GM12872 (cell line): ENCODE data around the gene DGKD.

Experiments used
- CTCF ChIP-seq: IDR thresholded peaks from 3 replicates; pipeline ENCODE4 v1.5.1; 2011; ENCODE audit warnings: low read depth, mild to moderate bottlenecking, low read length, moderate library complexity; ENCODE audit not compliant: insufficient read depth

The DGKD gene

DNA sequence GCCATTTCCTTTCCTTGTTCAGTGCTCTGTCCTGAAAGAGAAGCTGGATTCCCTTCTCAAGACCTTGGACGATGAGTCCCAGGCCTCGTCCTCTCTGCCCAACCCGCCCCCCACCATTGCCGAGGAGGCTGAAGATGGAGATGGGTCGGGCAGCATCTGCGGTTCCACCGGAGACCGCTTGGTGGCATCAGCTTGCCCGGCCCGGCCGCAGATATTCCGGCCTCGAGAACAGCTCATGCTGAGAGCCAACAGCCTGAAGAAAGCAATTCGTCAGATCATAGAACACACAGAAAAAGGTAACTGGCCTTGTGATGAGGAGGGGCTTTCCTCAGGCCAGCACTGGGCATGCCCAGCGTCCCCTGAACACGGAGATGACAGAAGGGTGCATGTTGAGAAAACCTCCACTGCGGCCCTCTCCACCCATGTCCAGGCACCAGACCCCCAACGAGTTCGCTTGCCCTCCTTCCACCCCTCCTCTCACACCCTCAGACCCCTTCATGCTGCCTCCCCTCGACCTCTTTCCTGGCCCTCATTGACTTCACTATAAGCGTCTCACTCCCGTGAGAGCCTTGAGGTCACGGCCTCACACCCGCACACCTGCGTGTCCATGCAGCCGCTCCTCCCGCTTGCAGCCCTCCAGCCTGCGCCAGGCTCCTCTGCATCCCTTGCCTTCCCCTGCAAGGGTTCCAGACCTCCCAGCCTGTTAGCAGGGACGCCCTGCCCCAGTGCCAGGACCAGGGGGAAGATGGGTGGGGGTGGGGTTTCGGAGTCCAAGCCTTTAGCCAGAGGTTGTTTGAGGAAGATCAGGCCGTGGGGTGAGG lies 95.0 kb downstream of the DGKD start:
- TF ChIP-seq CTCF: no peak

DNA sequence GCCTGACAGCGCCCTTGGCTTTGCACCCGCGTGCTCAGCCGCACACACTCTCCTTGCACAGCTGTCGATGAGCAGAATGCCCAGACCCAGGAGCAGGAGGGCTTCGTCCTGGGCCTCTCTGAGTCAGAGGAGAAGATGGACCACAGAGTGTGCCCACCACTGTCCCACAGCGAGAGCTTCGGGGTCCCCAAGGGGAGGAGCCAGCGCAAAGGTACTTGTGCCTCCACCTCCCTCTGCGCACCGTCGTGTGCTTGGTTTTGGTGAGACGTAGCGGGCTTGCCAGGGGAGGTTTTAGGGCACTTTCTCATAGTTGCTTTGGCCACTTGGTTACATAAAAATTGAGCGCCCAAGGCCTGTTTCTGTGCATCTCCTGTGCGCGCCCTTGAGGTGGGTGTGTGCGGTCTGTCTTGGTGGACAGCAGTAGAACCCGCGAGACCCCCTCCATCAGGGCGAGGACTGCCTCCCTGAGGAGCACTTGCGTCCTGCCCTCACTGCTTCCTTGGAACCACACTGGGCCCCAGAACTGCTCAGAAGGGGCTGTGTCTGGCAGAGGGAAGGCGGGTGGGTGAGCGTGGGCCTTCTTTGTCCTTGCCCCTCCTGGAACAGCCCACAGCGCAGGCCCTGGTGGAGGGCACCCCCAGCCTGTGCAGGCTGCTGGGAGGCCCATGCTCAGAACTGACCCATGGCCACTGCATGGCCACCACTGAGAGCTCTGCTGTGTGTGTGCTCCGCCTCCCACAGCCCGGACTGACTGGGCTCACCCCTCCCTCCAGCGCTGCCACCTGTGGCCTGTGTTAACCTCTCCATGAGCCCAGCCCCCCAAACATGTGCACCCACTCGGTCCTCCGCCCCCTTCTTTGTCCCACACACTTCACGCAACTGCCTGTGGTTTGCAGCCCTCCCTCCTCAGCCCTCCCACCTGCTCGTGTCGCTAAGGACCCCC lies 95.9 kb downstream of the DGKD start:
- TF ChIP-seq CTCF: no peak

- no peak for TF ChIP-seq CTCF
Observed at GRCh38 chr2:233450864-233451575, 96.7 kb downstream of the DGKD start.

DNA sequence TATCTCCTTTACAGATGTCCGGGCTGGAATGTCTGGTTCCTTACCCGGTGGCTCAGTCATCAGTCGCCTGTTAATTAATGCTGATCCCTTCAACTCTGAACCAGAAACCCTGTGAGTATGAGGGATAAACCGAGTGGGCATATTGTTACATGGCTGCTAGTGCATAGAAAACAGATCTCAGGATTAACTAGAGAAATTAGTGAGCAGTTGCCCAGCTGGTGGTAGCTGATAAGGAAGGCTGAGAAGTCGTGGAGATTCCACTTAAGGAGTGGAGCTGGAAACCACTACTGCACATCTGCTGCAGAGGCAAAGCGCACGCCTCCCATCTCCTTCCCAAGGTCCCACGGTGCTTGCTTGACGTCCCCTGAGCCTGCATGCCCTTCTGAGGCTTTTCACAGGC lies 97.7 kb downstream of the DGKD start:
- TF ChIP-seq CTCF: no peak

DNA sequence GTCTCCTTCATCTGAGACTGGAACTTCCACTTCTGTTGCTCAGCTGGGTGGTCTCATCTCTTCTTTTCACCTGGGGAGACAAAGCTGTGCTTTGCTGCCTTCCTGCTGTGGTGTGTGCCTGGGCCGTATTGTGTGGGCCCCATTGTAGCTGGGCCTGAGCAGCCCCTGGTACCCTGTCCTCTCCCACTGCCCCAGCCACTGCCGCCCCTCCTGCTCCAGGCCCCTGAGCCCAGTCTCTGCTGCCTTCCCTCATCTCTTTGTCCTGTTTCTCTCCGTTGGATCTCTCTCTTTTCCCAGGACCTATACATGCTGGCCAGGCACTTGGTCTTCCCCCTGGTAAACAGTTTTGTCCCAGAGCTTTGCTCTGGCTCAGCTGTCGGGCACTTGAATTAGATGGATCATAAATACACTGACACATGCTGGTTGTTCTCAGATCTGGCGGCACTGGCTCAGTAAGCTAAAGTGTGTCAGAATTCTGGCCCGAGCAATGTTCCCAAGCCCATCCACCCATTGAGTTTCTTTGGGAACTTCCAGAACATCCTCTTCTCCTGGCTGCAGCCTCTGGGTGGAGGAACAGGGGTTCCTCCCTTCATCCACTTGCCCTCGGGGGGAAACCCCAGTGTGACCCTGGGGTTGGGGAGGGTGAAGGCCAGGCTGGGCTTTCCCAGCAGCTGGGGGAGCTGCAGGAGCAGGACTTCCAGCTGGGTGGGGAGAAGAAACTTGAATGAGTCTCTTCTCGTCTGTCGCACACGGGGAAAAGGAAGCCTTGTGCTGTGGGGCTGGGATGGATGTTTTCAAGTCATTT lies 99.0 kb downstream of the DGKD start:
- no peak for TF ChIP-seq CTCF

DNA sequence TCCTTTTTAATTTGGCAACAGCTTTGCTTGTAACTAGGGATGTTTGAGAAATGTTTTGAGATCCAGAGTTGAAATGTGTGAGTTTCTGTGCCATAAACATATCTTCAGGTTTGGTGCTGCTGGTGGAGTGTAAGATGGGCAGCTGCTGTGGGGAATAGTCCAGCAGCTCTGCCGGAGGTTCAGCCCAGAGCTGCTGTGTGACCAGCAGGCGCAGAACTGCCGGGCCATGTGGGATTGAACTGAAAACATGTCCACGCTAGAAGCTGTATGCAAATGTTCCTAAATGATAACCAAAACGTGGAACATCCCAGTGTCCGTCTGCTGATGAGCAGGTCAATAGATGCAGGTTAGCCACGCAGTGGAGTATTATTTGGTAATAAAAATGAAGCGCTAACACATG lies 99.6 kb downstream of the DGKD start:
- TF ChIP-seq CTCF: no peak
